MM.1S (cell line): ENCODE measurements around the gene GALNT9.

ENCODE experiments used
- DNase-seq: peaks from one replicate; pipeline ENCODE4 v3.0.0-alpha.2; 2015
- H2AFZ ChIP-seq: fragments of 300-600 bp; sonication (generic); 2 replicates; pipeline ENCODE4 v1.6.0; 2016; ENCODE audit warnings: antibody characterized with exemption, low read length
- H3F3A ChIP-seq: fragments of 300-600 bp; sonication (generic); 2 replicates; pipeline ENCODE4 v1.6.1; 2016; ENCODE audit warnings: mild to moderate bottlenecking, antibody characterized with exemption, low read length, moderate library complexity, mixed read lengths; ENCODE audit not compliant: insufficient read depth
- H3K27ac ChIP-seq: fragments of 300-600 bp; sonication (generic); 2 replicates; pipeline ENCODE4 v1.5.1; 2016; ENCODE audit warnings: mild to moderate bottlenecking, low read length
- H3K27me3 ChIP-seq: fragments of 300-600 bp; sonication (generic); replicated peaks from 2 replicates; pipeline ENCODE4 v1.6.0; 2016; ENCODE audit warnings: low read length; ENCODE audit not compliant: insufficient read depth
- H3K36me3 ChIP-seq: fragments of 300-600 bp; sonication (generic); replicated peaks from 2 replicates; pipeline ENCODE4 v1.6.1; 2016; ENCODE audit warnings: mild to moderate bottlenecking, low read length, mixed read lengths; ENCODE audit not compliant: insufficient read depth
- H3K4me1 ChIP-seq: fragments of 300-600 bp; sonication (generic); 2 replicates; pipeline ENCODE4 v1.6.1; 2016; ENCODE audit warnings: low read length, mixed read lengths
- H3K4me2 ChIP-seq: fragments of 300-600 bp; sonication (generic); 2 replicates; pipeline ENCODE4 v1.6.0; 2016; ENCODE audit warnings: low read depth, low read length
- H3K4me3 ChIP-seq: fragments of 300-600 bp; sonication (generic); 2 replicates; pipeline ENCODE4 v1.5.1; 2016; ENCODE audit warnings: low read length, mixed read lengths
- H3K79me2 ChIP-seq: fragments of 300-600 bp; sonication (generic); 2 replicates; pipeline ENCODE4 v1.6.1; 2016; ENCODE audit warnings: mixed run types, low read length, mixed read lengths
- H3K9ac ChIP-seq: fragments of 300-600 bp; sonication (generic); 2 replicates; pipeline ENCODE4 v1.6.1; 2016; ENCODE audit warnings: low read length, mixed read lengths
- H3K9me2 ChIP-seq: fragments of 300-600 bp; sonication (generic); replicated peaks from 2 replicates; pipeline ENCODE4 v1.6.1; 2016; ENCODE audit warnings: mild to moderate bottlenecking, low read length, mixed read lengths; ENCODE audit not compliant: insufficient read depth
- H3K9me3 ChIP-seq: fragments of 300-600 bp; sonication (generic); replicated peaks from 2 replicates; pipeline ENCODE4 v1.6.1; 2016; ENCODE audit warnings: mild to moderate bottlenecking, low read length, mixed read lengths; ENCODE audit not compliant: insufficient read depth
- H4K20me1 ChIP-seq: fragments of 300-600 bp; sonication (generic); 2 replicates; pipeline ENCODE4 v1.6.1; 2016; ENCODE audit warnings: mild to moderate bottlenecking, low read length, moderate library complexity, mixed read lengths; ENCODE audit not compliant: insufficient read depth
- CTCF ChIP-seq: fragments of 300-600 bp; sonication (generic); IDR thresholded peaks from 2 replicates; pipeline ENCODE4 v1.5.1; 2016; ENCODE audit warnings: antibody characterized with exemption, low read length, mixed read lengths
- EZH2 ChIP-seq: fragments of 300-600 bp; sonication (generic); optimal IDR thresholded peaks from 2 replicates; pipeline ENCODE3; 2017; ENCODE audit warnings: low read depth, mild to moderate bottlenecking, antibody characterized with exemption, low read length, mixed read lengths
- EZH2phosphoT487 ChIP-seq: fragments of 300-600 bp; sonication (generic); IDR thresholded peaks from 2 replicates; pipeline ENCODE4 v1.6.1; 2018; ENCODE audit warnings: antibody characterized with exemption, low read length

GALNT9 gene

DNA sequence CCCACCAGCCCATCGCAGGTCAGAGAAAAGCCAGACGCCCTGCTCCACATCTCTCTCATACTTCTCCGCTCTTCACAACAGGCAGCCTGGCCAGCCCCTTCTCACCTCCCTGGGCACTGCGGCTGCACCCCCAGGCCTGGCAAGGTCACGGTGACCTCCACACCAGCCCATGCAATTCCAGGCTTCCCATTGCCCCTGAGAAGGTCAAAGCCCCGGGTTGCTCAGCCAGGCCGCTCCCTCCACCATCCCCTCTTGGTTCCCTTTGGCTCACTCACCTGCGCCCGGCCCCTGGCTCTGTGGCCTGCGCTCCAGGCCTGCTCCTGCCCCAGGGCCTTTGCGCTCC is 55.4 kb downstream of the GALNT9 start:
- H3K4me1 ChIP-seq: no peaks in the 10 kb centered on the region
- H3K4me3 ChIP-seq: no peak overlapping the region
- peaks cover 9% of the 10 kb centered on the region; the same call in 1 of the 2 replicates for H3K27me3 ChIP-seq
- no peak overlapping the region for H2AFZ ChIP-seq
- TF ChIP-seq EZH2phosphoT487: no peak
- no peak for TF ChIP-seq EZH2
- TF ChIP-seq CTCF: no peak
- no peak overlapping the region for H3K9ac ChIP-seq
- no peaks in the 10 kb centered on the region for H3K9me2 ChIP-seq
- no peaks in the 10 kb centered on the region for H4K20me1 ChIP-seq
- no peak for DNase-seq
- no peaks in the 10 kb centered on the region for H3F3A ChIP-seq
- no peak overlapping the region for H3K27ac ChIP-seq
- H3K4me2 ChIP-seq: no peak overlapping the region
- no peaks in the 10 kb centered on the region for H3K79me2 ChIP-seq
- H3K9me3 ChIP-seq: no peaks in the 10 kb centered on the region
- H3K36me3 ChIP-seq: no peaks in the 10 kb centered on the region

DNA sequence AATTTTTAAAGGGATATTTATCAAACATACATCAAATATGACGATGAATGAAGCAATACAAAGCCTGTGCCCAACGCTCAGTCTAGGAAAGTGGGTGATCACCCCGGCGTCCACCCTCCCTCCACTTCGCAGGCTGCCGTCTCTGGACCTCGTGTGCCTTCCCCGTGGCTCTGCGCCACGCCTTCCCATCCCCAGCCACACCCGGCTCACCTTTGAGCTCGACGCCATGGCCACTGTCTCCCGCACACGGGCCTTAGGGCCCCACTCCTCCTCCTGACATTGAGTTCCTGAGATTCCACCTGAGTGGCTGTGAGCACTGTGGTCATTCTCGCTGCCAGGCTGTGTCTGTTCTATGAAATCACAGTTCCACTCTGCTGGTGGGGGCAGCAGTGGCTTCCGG is 56.7 kb downstream of the GALNT9 start:
- Histone ChIP-seq H4K20me1 (no peaks in the 10 kb centered on the region), H3K27ac (no peak overlapping the region), H3K4me3 (no peak overlapping the region), H3K4me1 (no peaks in the 10 kb centered on the region), H3K36me3 (no peaks in the 10 kb centered on the region), H3F3A (no peaks in the 10 kb centered on the region), H3K9me2 (no peaks in the 10 kb centered on the region), H2AFZ (no peak overlapping the region), H3K9ac (no peak overlapping the region), H3K9me3 (no peaks in the 10 kb centered on the region), H3K79me2 (no peaks in the 10 kb centered on the region), H3K4me2 (no peak overlapping the region), H3K27me3 (peaks cover 9% of the 10 kb centered on the region; the same call in 1 of the 2 replicates)
- TF ChIP-seq EZH2 (no peak), CTCF (no peak), EZH2phosphoT487 (no peak)
- no peak for DNase-seq

- Histone ChIP-seq H3K27ac (no peak overlapping the region), H3F3A (no peaks in the 10 kb centered on the region), H3K27me3 (peaks cover 8% of the 10 kb centered on the region; the same call in 1 of the 2 replicates), H3K4me3 (no peak overlapping the region), H4K20me1 (no peaks in the 10 kb centered on the region), H3K9me2 (no peaks in the 10 kb centered on the region), H3K36me3 (no peaks in the 10 kb centered on the region), H3K4me1 (no peaks in the 10 kb centered on the region), H3K9ac (no peak overlapping the region), H2AFZ (no peak overlapping the region), H3K4me2 (no peak overlapping the region), H3K79me2 (no peaks in the 10 kb centered on the region), H3K9me3 (no peaks in the 10 kb centered on the region)
- TF ChIP-seq EZH2: no peak
- DNase-seq: no peak
Measured at GRCh38 chr12:132271755-132272092, 57.7 kb downstream of the GALNT9 start.

DNA sequence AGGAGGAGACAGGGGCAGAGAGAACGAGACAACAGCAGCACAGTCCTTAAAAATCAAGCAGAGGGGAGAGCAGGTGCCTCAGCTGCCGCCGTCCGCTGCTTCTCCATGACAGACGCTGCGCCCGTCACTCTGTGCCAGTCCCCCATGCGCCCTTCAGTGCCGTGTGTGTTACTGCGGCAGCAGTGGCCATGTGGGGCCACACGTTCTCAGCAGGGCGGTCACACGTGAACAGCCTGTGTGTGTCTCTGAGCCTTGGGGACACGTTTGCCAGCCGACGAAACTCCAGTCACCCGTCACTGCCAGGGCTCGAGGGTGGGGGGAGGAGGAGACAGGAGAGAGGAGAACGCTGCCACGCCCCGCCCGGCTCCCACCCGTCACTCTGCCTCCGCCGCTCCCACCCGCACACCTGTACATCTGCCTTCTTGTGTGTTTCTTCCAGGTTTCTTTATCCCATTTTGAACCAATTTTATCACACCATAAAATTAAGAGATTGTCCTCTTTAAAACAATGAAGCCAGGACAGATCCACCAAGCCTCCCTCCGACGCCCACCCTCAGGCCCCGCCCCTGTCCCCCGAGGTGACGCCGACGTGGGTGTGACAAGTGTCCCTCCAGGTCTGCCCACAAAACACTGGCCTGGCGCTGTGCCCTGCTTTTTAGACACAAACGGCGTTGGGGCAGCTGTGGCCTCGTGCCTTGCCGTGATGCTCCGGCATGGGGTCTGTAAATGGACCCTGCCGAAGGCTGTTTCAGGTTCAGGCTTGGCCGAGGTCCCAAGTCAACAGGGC is 58.2 kb downstream of the GALNT9 start:
- Histone ChIP-seq H2AFZ (no peak overlapping the region), H3K9me3 (no peaks in the 10 kb centered on the region), H3K4me3 (no peak overlapping the region), H4K20me1 (no peaks in the 10 kb centered on the region), H3K4me2 (no peak overlapping the region), H3K27me3 (peaks cover 3% of the 10 kb centered on the region; the same call in 1 of the 2 replicates), H3F3A (no peaks in the 10 kb centered on the region), H3K9me2 (no peaks in the 10 kb centered on the region), H3K36me3 (no peaks in the 10 kb centered on the region), H3K9ac (no peak overlapping the region), H3K4me1 (no peaks in the 10 kb centered on the region), H3K27ac (no peak overlapping the region), H3K79me2 (no peaks in the 10 kb centered on the region)
- DNase-seq: no peak
- TF ChIP-seq EZH2 (no peak), EZH2phosphoT487 (no peak), CTCF (no peak)
